HepG2 (cell line): ENCODE measurements around the gene PKP4. TPM values are rescaled to one million over a fixed set of nuclear protein-coding genes. Genes with fewer than 3 reads are reported as not detected.

Experiments
- BCLAF1 ChIP-seq: fragments of 450-650 bp; IDR thresholded peaks from 2 replicates; pipeline ENCODE4 v1.6.1; 2017; ENCODE audit warnings: mild to moderate bottlenecking
- CBX1 ChIP-seq: IDR thresholded peaks from one replicate; pipeline ENCODE4 v1.6.1; 2016; ENCODE audit warnings: antibody characterized with exemption, low read depth
- FLYWCH1 ChIP-seq: sonication (generic); formaldehyde crosslinking; IDR thresholded peaks from 2 replicates; pipeline ENCODE4 v1.8.1; 2023; ENCODE audit warnings: mild to moderate bottlenecking, missing genetic modification reagents
- HNRNPUL1 ChIP-seq: fragments of 200-400 bp; formaldehyde crosslinking; IDR thresholded peaks from 2 replicates; pipeline ENCODE4 v1.6.1; 2017; ENCODE audit warnings: low read depth, mild to moderate bottlenecking, low read length, moderate library complexity
- ISL2 ChIP-seq: sonication (generic); formaldehyde crosslinking; IDR thresholded peaks from 2 replicates; pipeline ENCODE4 v1.5.0; 2020; ENCODE audit warnings: missing genetic modification reagents
- MBNL3 ChIP-seq: fragments of 250-450 bp; sonication (Bioruptor Pico); conservative IDR thresholded peaks from 2 replicates; pipeline ENCODE4 v1.8.0; 2022; ENCODE audit warnings: mild to moderate bottlenecking, inconsistent platforms
- MTA1 ChIP-seq: sonication (generic); formaldehyde crosslinking; IDR thresholded peaks from 2 replicates; pipeline ENCODE4 v1.4.0; 2020; ENCODE audit warnings: missing genetic modification reagents, mild to moderate bottlenecking, borderline replicate concordance
- NR2F1 ChIP-seq, 2 experiments: fragments of 450-650 bp in 1 of 2; formaldehyde crosslinking in 1 of 2; IDR thresholded peaks; 2 replicates each; pipeline versions ENCODE4 v1.5.0 to v1.6.1; 2016 to 2020; ENCODE audit warnings: mild to moderate bottlenecking in 1 of 2, missing compliant biosample characterization in 1 of 2, missing genetic modification reagents in 1 of 2, moderate library complexity in 1 of 2
- SIX4 ChIP-seq: sonication (generic); formaldehyde crosslinking; IDR thresholded peaks from 2 replicates; pipeline ENCODE4 v1.4.0; 2020; ENCODE audit warnings: missing genetic modification reagents
- ZBTB49 ChIP-seq: sonication (generic); formaldehyde crosslinking; IDR thresholded peaks from 2 replicates; pipeline ENCODE4 v1.4.0; 2020; ENCODE audit warnings: missing genetic modification reagents, borderline replicate concordance
- ZNF20 ChIP-seq: sonication (generic); formaldehyde crosslinking; IDR thresholded peaks from 2 replicates; pipeline ENCODE4 v1.4.0; 2020; ENCODE audit warnings: mild to moderate bottlenecking, moderate library complexity, missing genetic modification reagents
- ZNF251 ChIP-seq: sonication (generic); formaldehyde crosslinking; IDR thresholded peaks from 2 replicates; pipeline ENCODE4 v1.9.0; 2021; ENCODE audit warnings: mild to moderate bottlenecking, missing genetic modification reagents
- ZNF275 ChIP-seq: sonication (generic); formaldehyde crosslinking; IDR thresholded peaks from 2 replicates; pipeline ENCODE4 v1.8.0; 2022; ENCODE audit warnings: missing genetic modification reagents, mild to moderate bottlenecking, inconsistent platforms, borderline replicate concordance
- ZNF513 ChIP-seq: sonication (generic); formaldehyde crosslinking; conservative IDR thresholded peaks from 2 replicates; pipeline ENCODE4 v1.5.0; 2020; ENCODE audit warnings: missing genetic modification reagents
- ZNF558 ChIP-seq: sonication (generic); formaldehyde crosslinking; IDR thresholded peaks from 2 replicates; pipeline ENCODE4 v1.9.0; 2022; ENCODE audit warnings: mild to moderate bottlenecking, missing genetic modification reagents, borderline replicate concordance
- ZNF879 ChIP-seq: sonication (generic); formaldehyde crosslinking; IDR thresholded peaks from 2 replicates; pipeline ENCODE4 v1.8.1; 2023; ENCODE audit warnings: missing genetic modification reagents
- polyA plus RNA-seq, 8 experiments: library from polyadenylated mRNA; depleted of rRNA in 3 of 8; stranded (reverse) in 7 of 8; unstranded in 1 of 8; fragments of >200 nt; fragmentation: Illumina TruSeq in 4 of 8; extraction: Trizol in 4 of 8; gene quantifications; 2 replicates each; pipeline versions ENCODE4 v1.2.1 to v1.2.3, GENCODE V29; 2011 to 2016; ENCODE audit warnings: low read depth in 4 of 8, missing spikeins in 1 of 8, mixed read lengths in 1 of 8; ENCODE audit not compliant: insufficient read depth in 1 of 8
- total RNA-seq, 5 experiments: library from RNA; depleted of rRNA; stranded (reverse); fragments of >200 nt; fragmentation: Illumina TruSeq; extraction: Trizol; gene quantifications; 2 replicates each; pipeline ENCODE4 v1.2.3, GENCODE V29; 2016; ENCODE audit warnings: low read depth in 1 of 5

Gene PKP4
- total and polyA plus RNA-seq, 2 of the 13 experiments (the other 11 are each of a cell fraction or from before 2014, with no cell fraction given) = 80.9 to 90.5 TPM

GRCh38 chr2:158723921-158724802 is 267.4 kb downstream of the PKP4 start (continued):
- no peak for TF ChIP-seq ZBTB49
- TF ChIP-seq ZNF251 (CRISPR knock-in tag) = no peak
- TF ChIP-seq BCLAF1 = no peak
- TF ChIP-seq ZNF20 (CRISPR knock-in tag) = no peak
- no peak for TF ChIP-seq SIX4 (CRISPR knock-in tag)
- TF ChIP-seq ZNF275 = no peak
- TF ChIP-seq ISL2 (CRISPR knock-in tag) = peak; percentile 52; the same call in 1 of the 2 replicates
- no peak for TF ChIP-seq MTA1 (CRISPR knock-in tag)
- no peak for TF ChIP-seq HNRNPUL1
- TF ChIP-seq ZNF558 (CRISPR knock-in tag) = no peak
- no peak for TF ChIP-seq ZNF513 (CRISPR knock-in tag)
- TF ChIP-seq NR2F1 (CRISPR knock-in tag; IDR thresholded peaks at IDR 0.05) = no peak
- no peak for TF ChIP-seq ZNF879 (CRISPR knock-in tag)
- TF ChIP-seq FLYWCH1 = no peak
- TF ChIP-seq MBNL3 (CRISPR knock-in tag) = no peak
- peak; percentile 66 for TF ChIP-seq CBX1
